HCT116 (cell line): Measurements from ENCODE around the gene CXCR4.

ENCODE experiments used
- POLR2A ChIP-seq: IDR thresholded peaks from 2 replicates; pipeline ENCODE4 v1.7.0; 2011; ENCODE audit warnings: borderline replicate concordance; ENCODE audit not compliant: insufficient read depth, insufficient read length; ENCODE audit errors: extremely low read depth
- POLR2AphosphoS5 ChIP-seq: IDR thresholded peaks from 2 replicates; pipeline ENCODE4 v1.6.1; 2011; ENCODE audit warnings: mild to moderate bottlenecking, low read depth, low read length, moderate library complexity
- SIN3A ChIP-seq: IDR thresholded peaks from 2 replicates; pipeline ENCODE4 v1.6.1; 2012; ENCODE audit warnings: low read depth
- TCF7L2 ChIP-seq: IDR thresholded peaks from 2 replicates; pipeline ENCODE4 v1.7.0; 2011; ENCODE audit warnings: borderline replicate concordance, inconsistent platforms; ENCODE audit not compliant: insufficient read depth, insufficient read length; ENCODE audit errors: extremely low read depth
- YY1 ChIP-seq: IDR thresholded peaks from 2 replicates; pipeline ENCODE4 v1.6.1; 2011; ENCODE audit warnings: low read length, low read depth, moderate library complexity, mild to moderate bottlenecking; ENCODE audit not compliant: insufficient replicate concordance; ENCODE audit errors: extremely low read depth
- TF ChIP-seq, protein P1 (sequence below), 3 experiments: fragments of 200-600 bp in 1 of 3; sonication (generic) in 1 of 3; IDR thresholded peaks in 2 of 3; conservative IDR thresholded peaks in 1 of 3; 2 replicates each; pipeline ENCODE4 v1.5.1; 2012 to 2017; ENCODE audit warnings: low read depth in 2 of 3, low read length in 2 of 3, antibody characterized with exemption in 1 of 3, borderline replicate concordance in 1 of 3, control low read depth in 1 of 3, mild to moderate bottlenecking in 1 of 3, mixed read lengths in 1 of 3, mixed run types in 1 of 3, moderate library complexity in 1 of 3; ENCODE audit not compliant: insufficient read depth in 1 of 3
- TF ChIP-seq, protein P2 (sequence below): IDR thresholded peaks from 2 replicates; pipeline ENCODE4 v1.6.1; 2012
- TF ChIP-seq, protein P3 (sequence below): IDR thresholded peaks from 2 replicates; pipeline ENCODE4 v1.6.1; 2012; ENCODE audit warnings: low read depth

DNA sequence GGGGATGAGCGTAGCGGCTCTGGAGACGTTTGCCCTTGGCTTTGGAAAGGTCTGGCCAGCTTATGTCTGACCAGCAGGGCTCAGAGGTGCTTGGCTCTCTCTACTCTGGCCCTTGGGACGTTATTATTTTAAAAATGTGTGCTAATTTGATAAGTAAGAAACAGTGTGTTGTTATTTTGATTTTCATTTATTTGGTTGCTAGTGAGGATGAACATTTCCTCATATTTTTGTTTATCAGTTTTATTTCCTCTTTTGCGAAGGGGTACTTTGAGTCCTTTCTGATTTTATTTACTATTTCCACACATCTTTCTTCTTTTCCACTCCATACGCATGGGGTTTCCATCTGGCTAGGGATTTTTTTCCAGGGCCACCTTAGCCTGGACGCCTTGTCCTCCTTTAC, 11.4 kb downstream of the CXCR4 start:
- TF ChIP-seq YY1 = no peak
- TF ChIP-seq POLR2A = no peak
- TF ChIP-seq SIN3A = no peak
- TF ChIP-seq, protein P1, sequence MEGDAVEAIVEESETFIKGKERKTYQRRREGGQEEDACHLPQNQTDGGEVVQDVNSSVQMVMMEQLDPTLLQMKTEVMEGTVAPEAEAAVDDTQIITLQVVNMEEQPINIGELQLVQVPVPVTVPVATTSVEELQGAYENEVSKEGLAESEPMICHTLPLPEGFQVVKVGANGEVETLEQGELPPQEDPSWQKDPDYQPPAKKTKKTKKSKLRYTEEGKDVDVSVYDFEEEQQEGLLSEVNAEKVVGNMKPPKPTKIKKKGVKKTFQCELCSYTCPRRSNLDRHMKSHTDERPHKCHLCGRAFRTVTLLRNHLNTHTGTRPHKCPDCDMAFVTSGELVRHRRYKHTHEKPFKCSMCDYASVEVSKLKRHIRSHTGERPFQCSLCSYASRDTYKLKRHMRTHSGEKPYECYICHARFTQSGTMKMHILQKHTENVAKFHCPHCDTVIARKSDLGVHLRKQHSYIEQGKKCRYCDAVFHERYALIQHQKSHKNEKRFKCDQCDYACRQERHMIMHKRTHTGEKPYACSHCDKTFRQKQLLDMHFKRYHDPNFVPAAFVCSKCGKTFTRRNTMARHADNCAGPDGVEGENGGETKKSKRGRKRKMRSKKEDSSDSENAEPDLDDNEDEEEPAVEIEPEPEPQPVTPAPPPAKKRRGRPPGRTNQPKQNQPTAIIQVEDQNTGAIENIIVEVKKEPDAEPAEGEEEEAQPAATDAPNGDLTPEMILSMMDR (IDR thresholded peaks at IDR 0.05 in 2 of 3, conservative IDR thresholded peaks at IDR 0.05 in 1 of 3; ENCODE audit: borderline replicate concordance in 1 of 3, insufficient read depth in 1 of 3, low read depth in 2 of 3, low read length in 2 of 3) = no peak
- TF ChIP-seq, protein P2, sequence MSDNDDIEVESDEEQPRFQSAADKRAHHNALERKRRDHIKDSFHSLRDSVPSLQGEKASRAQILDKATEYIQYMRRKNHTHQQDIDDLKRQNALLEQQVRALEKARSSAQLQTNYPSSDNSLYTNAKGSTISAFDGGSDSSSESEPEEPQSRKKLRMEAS = no peak
- TF ChIP-seq TCF7L2 = no peak
- TF ChIP-seq POLR2AphosphoS5 = no peak
- TF ChIP-seq, protein P3, sequence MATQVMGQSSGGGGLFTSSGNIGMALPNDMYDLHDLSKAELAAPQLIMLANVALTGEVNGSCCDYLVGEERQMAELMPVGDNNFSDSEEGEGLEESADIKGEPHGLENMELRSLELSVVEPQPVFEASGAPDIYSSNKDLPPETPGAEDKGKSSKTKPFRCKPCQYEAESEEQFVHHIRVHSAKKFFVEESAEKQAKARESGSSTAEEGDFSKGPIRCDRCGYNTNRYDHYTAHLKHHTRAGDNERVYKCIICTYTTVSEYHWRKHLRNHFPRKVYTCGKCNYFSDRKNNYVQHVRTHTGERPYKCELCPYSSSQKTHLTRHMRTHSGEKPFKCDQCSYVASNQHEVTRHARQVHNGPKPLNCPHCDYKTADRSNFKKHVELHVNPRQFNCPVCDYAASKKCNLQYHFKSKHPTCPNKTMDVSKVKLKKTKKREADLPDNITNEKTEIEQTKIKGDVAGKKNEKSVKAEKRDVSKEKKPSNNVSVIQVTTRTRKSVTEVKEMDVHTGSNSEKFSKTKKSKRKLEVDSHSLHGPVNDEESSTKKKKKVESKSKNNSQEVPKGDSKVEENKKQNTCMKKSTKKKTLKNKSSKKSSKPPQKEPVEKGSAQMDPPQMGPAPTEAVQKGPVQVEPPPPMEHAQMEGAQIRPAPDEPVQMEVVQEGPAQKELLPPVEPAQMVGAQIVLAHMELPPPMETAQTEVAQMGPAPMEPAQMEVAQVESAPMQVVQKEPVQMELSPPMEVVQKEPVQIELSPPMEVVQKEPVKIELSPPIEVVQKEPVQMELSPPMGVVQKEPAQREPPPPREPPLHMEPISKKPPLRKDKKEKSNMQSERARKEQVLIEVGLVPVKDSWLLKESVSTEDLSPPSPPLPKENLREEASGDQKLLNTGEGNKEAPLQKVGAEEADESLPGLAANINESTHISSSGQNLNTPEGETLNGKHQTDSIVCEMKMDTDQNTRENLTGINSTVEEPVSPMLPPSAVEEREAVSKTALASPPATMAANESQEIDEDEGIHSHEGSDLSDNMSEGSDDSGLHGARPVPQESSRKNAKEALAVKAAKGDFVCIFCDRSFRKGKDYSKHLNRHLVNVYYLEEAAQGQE = no peak
